Endothelial cell of umbilical vein (primary cell): ENCODE results near the gene MRPS23. TPM values are rescaled to one million over a fixed set of nuclear protein-coding genes. Genes with fewer than 3 reads are reported as not detected.

Experiments used
- BruUV-seq: library from RNA; stranded (reverse); fragments of 400-500 nt; replicated peaks from 2 replicates; lab custom pipeline; 2021; lab: Mats Ljungman, UMichigan
- CTCF ChIA-PET: fragments of 300-600, 350-600 bp; sonication (Branson Sonifier 250); formaldehyde crosslinking; loops from one replicate; lab custom pipeline; 2021; ENCODE audit warnings: antibody characterized with exemption, inconsistent platforms; lab: Charles Lee
- POLR2A ChIA-PET: fragments of 300-600, 350-600 bp; sonication (Branson Sonifier 250); formaldehyde crosslinking; loops from one replicate; lab custom pipeline; 2021; ENCODE audit warnings: antibody characterized with exemption, inconsistent platforms; lab: Charles Lee
- DNase-seq: peaks from one replicate; pipeline ENCODE4 v3.0.0-alpha.2; 2011; ENCODE audit warnings: low read depth, low spot score
- FAIRE-seq: peaks from 2 replicates; lab custom pipeline; 2011; peaks lifted over from hg19 to GRCh38; lab: Jason Lieb, UNC
- H2AFZ ChIP-seq: 2 replicates; pipeline ENCODE4 v1.6.0; 2012; ENCODE audit warnings: low read depth, low read length, control low read depth, inconsistent platforms
- H3K27ac ChIP-seq: 2 replicates; pipeline ENCODE4 v1.5.1; 2011; ENCODE audit warnings: low read depth, mild to moderate bottlenecking, control low read depth, low read length, moderate library complexity; ENCODE audit not compliant: insufficient read depth
- H3K27me3 ChIP-seq, 2 experiments: 2 replicates each; pipeline versions ENCODE4 v1.6.0 to v1.6.1; 2011; ENCODE audit warnings: low read length in 2 of 2, mixed read lengths in 1 of 2; ENCODE audit not compliant: control insufficient read depth in 2 of 2, insufficient read depth in 2 of 2
- H3K36me3 ChIP-seq, 2 experiments: 2 replicates in 1 of 2; 3 replicates in 1 of 2; pipeline ENCODE4 v1.5.1; 2011; ENCODE audit warnings: low read length in 2 of 2, mild to moderate bottlenecking in 1 of 2, moderate library complexity in 1 of 2; ENCODE audit not compliant: control insufficient read depth in 2 of 2, insufficient read depth in 2 of 2; ENCODE audit errors: extremely low read depth in 1 of 2
- H3K4me1 ChIP-seq: 3 replicates; pipeline ENCODE4 v1.5.1; 2011; ENCODE audit warnings: mild to moderate bottlenecking, low read length; ENCODE audit not compliant: control insufficient read depth, insufficient read depth; ENCODE audit errors: extremely low read depth
- H3K4me2 ChIP-seq: 2 replicates; pipeline ENCODE4 v1.6.1; 2011; ENCODE audit warnings: low read length, control low read depth, mixed read lengths; ENCODE audit not compliant: insufficient read depth
- H3K4me3 ChIP-seq, 3 experiments: fragments of 200-600 bp in 1 of 3; sonication (generic), shearing (Covaris generic) in 1 of 3; replicated peaks in 1 of 3; 2 replicates each; pipeline ENCODE4 v1.5.1; 2011 to 2016; ENCODE audit warnings: control low read depth in 3 of 3, low read length in 3 of 3, mild to moderate bottlenecking in 2 of 3, inconsistent platforms in 1 of 3, low read depth in 1 of 3, moderate library complexity in 1 of 3; ENCODE audit not compliant: insufficient read depth in 1 of 3
- H3K79me2 ChIP-seq: 2 replicates; pipeline ENCODE4 v1.6.0; 2012; ENCODE audit warnings: low read length, inconsistent platforms; ENCODE audit not compliant: control insufficient read depth, insufficient read depth
- H3K9ac ChIP-seq: replicated peaks from 2 replicates; pipeline ENCODE3; 2011; ENCODE audit warnings: low read length, control low read depth; ENCODE audit not compliant: insufficient read depth; ENCODE audit errors: extremely low read depth
- H3K9me1 ChIP-seq: replicated peaks from 3 replicates; pipeline ENCODE4 v1.6.0; 2011; ENCODE audit warnings: mild to moderate bottlenecking, low read length; ENCODE audit not compliant: control insufficient read depth, insufficient read depth; ENCODE audit errors: extremely low read depth
- H3K9me3 ChIP-seq: replicated peaks from 2 replicates; pipeline ENCODE4 v1.5.1; 2012; ENCODE audit warnings: low read length, inconsistent platforms; ENCODE audit not compliant: control insufficient read depth, insufficient read depth
- H4K20me1 ChIP-seq: replicated peaks from 2 replicates; pipeline ENCODE3; 2011; ENCODE audit warnings: mild to moderate bottlenecking, low read length; ENCODE audit not compliant: control insufficient read depth, insufficient read depth; ENCODE audit errors: extremely low read depth
- EZH2 ChIP-seq: IDR thresholded peaks from 2 replicates; pipeline ENCODE4 v1.6.1; 2012; ENCODE audit warnings: borderline replicate concordance, low read depth, mild to moderate bottlenecking, moderate library complexity, low read length, inconsistent platforms; ENCODE audit not compliant: severe bottlenecking
- FOS ChIP-seq: IDR thresholded peaks from 2 replicates; pipeline ENCODE4 v1.6.1; 2011; ENCODE audit warnings: mild to moderate bottlenecking, low read length, moderate library complexity, borderline replicate concordance; ENCODE audit not compliant: insufficient read depth
- GATA2 ChIP-seq: IDR thresholded peaks from 2 replicates; pipeline ENCODE4 v1.7.0; 2011; ENCODE audit warnings: low read depth, mild to moderate bottlenecking, moderate library complexity, mixed read lengths, low read length; ENCODE audit not compliant: insufficient read length, insufficient read depth
- JUN ChIP-seq: IDR thresholded peaks from 2 replicates; pipeline ENCODE4 v1.6.1; 2011; ENCODE audit warnings: borderline replicate concordance, low read depth; ENCODE audit not compliant: insufficient read length, insufficient read depth
- MYC ChIP-seq: IDR thresholded peaks from one replicate; pipeline ENCODE4 v1.6.1; 2011; ENCODE audit warnings: mild to moderate bottlenecking, low read depth, low read length
- POLR2A ChIP-seq: IDR thresholded peaks from 2 replicates; pipeline ENCODE4 v1.6.1; 2012; ENCODE audit warnings: low read depth, mild to moderate bottlenecking, control low read depth, low read length
- POLR2AphosphoS5 ChIP-seq: IDR thresholded peaks from 2 replicates; pipeline ENCODE4 v1.6.1; 2012; ENCODE audit warnings: low read depth, mild to moderate bottlenecking, control low read depth, low read length, moderate library complexity; ENCODE audit not compliant: insufficient read depth
- dilution Hi-C: fragments of 300-500 bp; cut with MboI; formaldehyde crosslinking; loops from one replicate; pipeline ENCODE4 v1.15.0; 2019; ENCODE audit warnings: low sequenced_read_pairs; ENCODE audit not compliant: extremely low pct_ligation_motif_present
- intact Hi-C: fragments of 100-400 bp; cut with micrococcal nuclease; formaldehyde crosslinking; loops from one replicate; pipeline ENCODE4 v1.10.0; 2022
- polyA plus RNA-seq, 4 experiments: library from polyadenylated mRNA; depleted of rRNA in 3 of 4; stranded (reverse) in 3 of 4; unstranded in 1 of 4; fragments of >200 nt; gene quantifications; 2 replicates each; pipeline versions ENCODE4 v1.2.1 to v1.2.3, GENCODE V29; 2011 to 2012; ENCODE audit warnings: missing spikeins in 1 of 4
- total RNA-seq: library from RNA; stranded (reverse); gene quantifications from 2 replicates; pipeline ENCODE4 v1.2.3, GENCODE V29; 2021
- TF ChIP-seq, protein P1 (sequence below), 2 donors: IDR thresholded peaks; 1 replicate in 1 of 2; 2 replicates in 1 of 2; pipeline ENCODE4 v1.5.1; 2011; ENCODE audit warnings: low read length in 2 of 2, mild to moderate bottlenecking in 2 of 2, moderate library complexity in 2 of 2, control low read depth in 1 of 2, inconsistent platforms in 1 of 2, low read depth in 1 of 2; ENCODE audit not compliant: insufficient read depth in 1 of 2; ENCODE audit errors: extremely low read depth in 1 of 2
- TF ChIP-seq, protein P2 (sequence below): IDR thresholded peaks from 2 replicates; pipeline ENCODE4 v1.6.1; 2011; ENCODE audit not compliant: insufficient read depth, insufficient read length

Gene MRPS23
- total and polyA plus RNA-seq, 2 donors (not counting 3 experiments of a cell fraction or from before 2014, with no cell fraction given), result 39.9 to 46.2 TPM

DNA sequence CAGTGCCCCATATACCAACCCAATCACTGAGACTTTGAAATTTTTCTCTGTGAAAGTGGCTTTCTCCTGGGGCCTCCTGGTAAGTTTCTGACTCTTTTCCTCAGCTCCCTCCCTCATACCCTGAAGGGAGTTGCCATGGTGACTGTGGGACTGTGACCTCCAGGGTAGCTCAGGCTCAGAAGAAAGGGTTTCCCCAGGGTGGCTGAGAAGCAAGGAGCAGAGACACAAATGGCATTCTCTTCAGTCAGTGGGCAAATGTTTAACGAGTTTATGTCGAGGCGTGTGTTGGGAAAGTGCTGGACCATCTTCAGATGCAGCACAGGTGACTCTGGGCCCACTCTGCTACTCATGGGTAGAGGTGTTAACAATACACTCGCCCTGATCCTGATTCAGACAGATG is 46.8 kb downstream of the MRPS23 start:
- ChIA-PET CTCF (interaction anchor here (0.6 to 1.4 kb wide), 7 partner anchors 13 to 560 kb away, joined by 3 to 5 read pairs (median 3); no protein-coding TSS in a partner anchor), POLR2A (no interaction called here)
- no peak for FAIRE-seq

More for the DNA sequence above, 46.8 kb downstream of the MRPS23 start:
- H3K9me3 ChIP-seq, result no peaks in the 10 kb centered on the region
- no peak for TF ChIP-seq FOS
- no peak for TF ChIP-seq POLR2AphosphoS5
- TF ChIP-seq, protein P1, sequence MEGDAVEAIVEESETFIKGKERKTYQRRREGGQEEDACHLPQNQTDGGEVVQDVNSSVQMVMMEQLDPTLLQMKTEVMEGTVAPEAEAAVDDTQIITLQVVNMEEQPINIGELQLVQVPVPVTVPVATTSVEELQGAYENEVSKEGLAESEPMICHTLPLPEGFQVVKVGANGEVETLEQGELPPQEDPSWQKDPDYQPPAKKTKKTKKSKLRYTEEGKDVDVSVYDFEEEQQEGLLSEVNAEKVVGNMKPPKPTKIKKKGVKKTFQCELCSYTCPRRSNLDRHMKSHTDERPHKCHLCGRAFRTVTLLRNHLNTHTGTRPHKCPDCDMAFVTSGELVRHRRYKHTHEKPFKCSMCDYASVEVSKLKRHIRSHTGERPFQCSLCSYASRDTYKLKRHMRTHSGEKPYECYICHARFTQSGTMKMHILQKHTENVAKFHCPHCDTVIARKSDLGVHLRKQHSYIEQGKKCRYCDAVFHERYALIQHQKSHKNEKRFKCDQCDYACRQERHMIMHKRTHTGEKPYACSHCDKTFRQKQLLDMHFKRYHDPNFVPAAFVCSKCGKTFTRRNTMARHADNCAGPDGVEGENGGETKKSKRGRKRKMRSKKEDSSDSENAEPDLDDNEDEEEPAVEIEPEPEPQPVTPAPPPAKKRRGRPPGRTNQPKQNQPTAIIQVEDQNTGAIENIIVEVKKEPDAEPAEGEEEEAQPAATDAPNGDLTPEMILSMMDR (IDR thresholded peaks at IDR 0.05; ENCODE audit: extremely low read depth in 1 of 2, insufficient read depth in 1 of 2, low read depth in 1 of 2, low read length in 2 of 2), result no peak
- no peak for TF ChIP-seq EZH2
- TF ChIP-seq JUN, result no peak
- no peak for TF ChIP-seq GATA2
- TF ChIP-seq POLR2A, result no peak
- no peak for TF ChIP-seq MYC
- TF ChIP-seq, protein P2, sequence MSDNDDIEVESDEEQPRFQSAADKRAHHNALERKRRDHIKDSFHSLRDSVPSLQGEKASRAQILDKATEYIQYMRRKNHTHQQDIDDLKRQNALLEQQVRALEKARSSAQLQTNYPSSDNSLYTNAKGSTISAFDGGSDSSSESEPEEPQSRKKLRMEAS, result no peak
- dilution Hi-C loops (no loop called here), intact Hi-C loops (no loop called here)
- H3K36me3 ChIP-seq, result no peaks in the 10 kb centered on the region
- no peak overlapping the region for H3K9ac ChIP-seq
- no peak overlapping the region for H3K27ac ChIP-seq
- H2AFZ ChIP-seq, result no peak overlapping the region
- no peaks in the 10 kb centered on the region for H3K9me1 ChIP-seq
- no peaks in the 10 kb centered on the region for H3K79me2 ChIP-seq
- peaks cover 0 to 2% of the 10 kb centered on the region in 2 experiments for H3K27me3 ChIP-seq
- no peak overlapping the region for H3K4me2 ChIP-seq
- BruUV-seq, result no TSS peak
- H4K20me1 ChIP-seq, result no peaks in the 10 kb centered on the region
- H3K4me1 ChIP-seq, result no peaks in the 10 kb centered on the region
- no peak for DNase-seq
- no peak overlapping the region for H3K4me3 ChIP-seq
